22Rv1 (cell line): ENCODE results near the gene SRR.

Source experiments
- H3K27ac ChIP-seq: fragments of 450-650 bp; 2 replicates; pipeline ENCODE4 v1.5.1; 2017
- ZFX ChIP-seq: fragments of 450-650 bp; IDR thresholded peaks from 2 replicates; pipeline ENCODE4 v1.6.1; 2017; ENCODE audit warnings: antibody characterized with exemption, borderline replicate concordance
- TF ChIP-seq, protein P1 (sequence below): fragments of 450-650 bp; IDR thresholded peaks from 2 replicates; pipeline ENCODE4 v1.5.1; 2017; ENCODE audit warnings: mild to moderate bottlenecking

SRR gene

DNA sequence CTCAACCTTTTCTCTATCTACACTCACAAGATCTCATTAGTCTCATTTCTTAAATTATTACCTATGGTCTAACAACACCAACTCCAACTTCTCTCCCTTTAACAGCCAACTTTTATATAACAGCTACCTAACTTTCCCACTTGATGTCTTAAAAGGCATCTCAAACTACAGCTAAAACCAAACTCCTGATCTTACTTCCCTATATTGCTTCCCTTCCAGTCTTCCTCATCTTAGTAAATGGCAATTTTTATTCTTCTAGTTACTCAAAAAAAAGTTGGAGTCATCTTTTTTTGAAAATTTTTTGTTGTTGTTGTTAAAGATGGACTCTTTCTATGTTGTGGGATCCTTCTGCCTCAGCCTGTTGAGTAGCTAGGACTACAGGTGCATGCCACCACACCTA lies 15.3 kb downstream of the SRR start:
- H3K27ac ChIP-seq: no peak overlapping the region
- no peak for TF ChIP-seq ZFX
- TF ChIP-seq, protein P1, sequence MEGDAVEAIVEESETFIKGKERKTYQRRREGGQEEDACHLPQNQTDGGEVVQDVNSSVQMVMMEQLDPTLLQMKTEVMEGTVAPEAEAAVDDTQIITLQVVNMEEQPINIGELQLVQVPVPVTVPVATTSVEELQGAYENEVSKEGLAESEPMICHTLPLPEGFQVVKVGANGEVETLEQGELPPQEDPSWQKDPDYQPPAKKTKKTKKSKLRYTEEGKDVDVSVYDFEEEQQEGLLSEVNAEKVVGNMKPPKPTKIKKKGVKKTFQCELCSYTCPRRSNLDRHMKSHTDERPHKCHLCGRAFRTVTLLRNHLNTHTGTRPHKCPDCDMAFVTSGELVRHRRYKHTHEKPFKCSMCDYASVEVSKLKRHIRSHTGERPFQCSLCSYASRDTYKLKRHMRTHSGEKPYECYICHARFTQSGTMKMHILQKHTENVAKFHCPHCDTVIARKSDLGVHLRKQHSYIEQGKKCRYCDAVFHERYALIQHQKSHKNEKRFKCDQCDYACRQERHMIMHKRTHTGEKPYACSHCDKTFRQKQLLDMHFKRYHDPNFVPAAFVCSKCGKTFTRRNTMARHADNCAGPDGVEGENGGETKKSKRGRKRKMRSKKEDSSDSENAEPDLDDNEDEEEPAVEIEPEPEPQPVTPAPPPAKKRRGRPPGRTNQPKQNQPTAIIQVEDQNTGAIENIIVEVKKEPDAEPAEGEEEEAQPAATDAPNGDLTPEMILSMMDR: no peak

DNA sequence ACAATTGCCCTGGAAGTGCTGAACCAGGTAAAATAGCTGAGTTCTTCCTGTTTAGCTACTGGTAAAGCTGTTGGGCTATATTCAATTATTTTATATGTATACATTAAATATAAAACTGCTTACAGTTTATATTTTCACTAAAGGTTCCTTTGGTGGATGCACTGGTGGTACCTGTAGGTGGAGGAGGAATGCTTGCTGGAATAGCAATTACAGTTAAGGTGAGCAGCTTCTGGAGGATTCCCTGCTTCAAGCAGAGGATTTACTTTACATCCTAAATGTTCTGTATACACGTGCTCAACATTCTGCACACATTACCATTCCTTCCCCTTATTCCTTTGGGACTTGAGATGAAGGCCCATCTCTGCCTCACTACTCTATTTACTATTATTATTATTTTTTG lies 17.6 kb downstream of the SRR start:
- TF ChIP-seq ZFX: no peak
- TF ChIP-seq, protein P1: no peak
- H3K27ac ChIP-seq: no peak overlapping the region

GRCh38 chr17:2323629-2324314 lies 20.0 kb downstream of the SRR start:
- TF ChIP-seq ZFX: no peak
- TF ChIP-seq, protein P1: no peak
- H3K27ac ChIP-seq: no peak overlapping the region

GRCh38 chr17:2331303-2331702 lies 27.6 kb downstream of the SRR start:
- H3K27ac ChIP-seq: no peak overlapping the region

DNA sequence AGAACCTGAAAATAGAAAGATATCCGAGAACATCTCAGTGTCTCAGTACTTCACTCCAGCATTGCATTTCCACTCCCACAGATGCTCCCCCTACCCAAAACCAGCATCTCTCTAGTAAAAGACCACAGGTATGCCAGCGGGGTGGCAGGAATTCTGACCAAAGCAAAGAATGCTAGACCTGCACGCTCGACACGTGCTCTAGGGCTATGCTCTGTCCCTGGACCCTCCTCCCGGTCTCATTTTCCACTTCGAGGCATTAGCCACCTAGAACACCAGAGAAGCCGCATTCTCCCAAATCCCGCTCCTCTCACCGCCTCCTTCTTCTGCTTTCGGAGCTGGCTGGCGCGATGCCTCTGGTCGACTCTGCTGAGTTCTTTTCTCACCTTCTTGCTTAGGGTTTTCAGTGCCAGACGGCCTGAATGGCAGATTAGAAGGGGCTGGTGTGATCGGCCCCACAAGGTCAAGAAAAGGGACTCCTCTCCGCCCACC lies 32.0 kb downstream of the SRR start:
- TF ChIP-seq ZFX: no peak
- TF ChIP-seq, protein P1: no peak
- H3K27ac ChIP-seq: peak overlapping the region; percentile 97

More at GRCh38 chr17:2331303-2331702, 27.6 kb downstream of the SRR start:
- TF ChIP-seq ZFX: no peak
- TF ChIP-seq, protein P1: no peak

- TF ChIP-seq, protein P1: peak; percentile 60
- no peak for TF ChIP-seq ZFX
- H3K27ac ChIP-seq: peak within 1 kb of the TSS; percentile 97
Measured at GRCh38 chr17:2336215-2336851, 32.6 kb downstream of the SRR start, which contains the start of gene TSR1. Gene TSR1 (minus strand): TSS chr17:2336457. CDS start chr17:2336427, 30 bp downstream.
